DOHH2 (cell line): ENCODE results near the gene MAN1B1.

Source experiments
- H3F3A ChIP-seq: fragments of 200-600 bp; sonication (generic), shearing (Covaris generic); 2 replicates; pipeline ENCODE4 v1.6.0; 2016; ENCODE audit warnings: antibody characterized with exemption, mild to moderate bottlenecking; ENCODE audit not compliant: control insufficient read depth, insufficient read depth
- H3K27ac ChIP-seq: fragments of 200-600 bp; sonication (generic); 2 replicates; pipeline ENCODE4 v1.5.1; 2014; ENCODE audit warnings: low read depth, mild to moderate bottlenecking, low read length, moderate library complexity
- H3K27me3 ChIP-seq: fragments of 200-600 bp; sonication (generic); 2 replicates; pipeline ENCODE4 v1.6.1; 2014; ENCODE audit warnings: mild to moderate bottlenecking, low read length, mixed read lengths; ENCODE audit not compliant: control insufficient read depth
- H3K36me3 ChIP-seq: fragments of 200-600 bp; sonication (generic); 2 replicates; pipeline ENCODE4 v1.6.1; 2014; ENCODE audit warnings: mild to moderate bottlenecking, low read length, moderate library complexity, mixed read lengths; ENCODE audit not compliant: control insufficient read depth
- H3K4me1 ChIP-seq: fragments of 200-600 bp; sonication (generic); 2 replicates; pipeline ENCODE4 v1.6.1; 2014; ENCODE audit warnings: mild to moderate bottlenecking, low read length, mixed read lengths; ENCODE audit not compliant: control insufficient read depth
- H3K4me2 ChIP-seq: fragments of 200-600 bp; sonication (generic); 2 replicates; pipeline ENCODE4 v1.6.0; 2014; ENCODE audit warnings: mild to moderate bottlenecking, low read length, moderate library complexity
- H3K4me3 ChIP-seq: fragments of 200-600 bp; sonication (generic); 2 replicates; pipeline ENCODE4 v1.5.1; 2014; ENCODE audit warnings: mild to moderate bottlenecking, low read length, mixed read lengths
- H3K79me2 ChIP-seq: fragments of 200-600 bp; sonication (generic); 2 replicates; pipeline ENCODE4 v1.6.1; 2014; ENCODE audit warnings: mild to moderate bottlenecking, low read length, mixed read lengths; ENCODE audit not compliant: control insufficient read depth
- H3K9me2 ChIP-seq: fragments of 200-600 bp; sonication (generic); replicated peaks from 2 replicates; pipeline ENCODE4 v1.6.1; 2014; ENCODE audit warnings: mild to moderate bottlenecking, low read length, mixed read lengths; ENCODE audit not compliant: control insufficient read depth
- H3K9me3 ChIP-seq: fragments of 200-600 bp; sonication (generic); 2 replicates; pipeline ENCODE4 v1.6.1; 2014; ENCODE audit warnings: antibody characterized with exemption, low read length, mixed read lengths; ENCODE audit not compliant: control insufficient read depth, insufficient read depth
- H4K20me1 ChIP-seq: fragments of 200-600 bp; sonication (generic); 2 replicates; pipeline ENCODE4 v1.6.0; 2014; ENCODE audit warnings: low read depth, mild to moderate bottlenecking, antibody characterized with exemption, low read length, moderate library complexity; ENCODE audit not compliant: control insufficient read depth, insufficient read depth
- CTCF ChIP-seq: fragments of 200-600 bp; sonication (generic); IDR thresholded peaks from one replicate; pipeline ENCODE4 v1.5.1; 2014; ENCODE audit warnings: antibody characterized with exemption, mild to moderate bottlenecking, low read depth, low read length; ENCODE audit not compliant: poor library complexity, severe bottlenecking
- EZH2phosphoT487 ChIP-seq: fragments of 200-600 bp; sonication (generic); IDR thresholded peaks from 2 replicates; pipeline ENCODE4 v1.6.1; 2017; ENCODE audit warnings: borderline replicate concordance, mild to moderate bottlenecking, antibody characterized with exemption, low read length, moderate library complexity, mixed read lengths

Gene MAN1B1

DNA sequence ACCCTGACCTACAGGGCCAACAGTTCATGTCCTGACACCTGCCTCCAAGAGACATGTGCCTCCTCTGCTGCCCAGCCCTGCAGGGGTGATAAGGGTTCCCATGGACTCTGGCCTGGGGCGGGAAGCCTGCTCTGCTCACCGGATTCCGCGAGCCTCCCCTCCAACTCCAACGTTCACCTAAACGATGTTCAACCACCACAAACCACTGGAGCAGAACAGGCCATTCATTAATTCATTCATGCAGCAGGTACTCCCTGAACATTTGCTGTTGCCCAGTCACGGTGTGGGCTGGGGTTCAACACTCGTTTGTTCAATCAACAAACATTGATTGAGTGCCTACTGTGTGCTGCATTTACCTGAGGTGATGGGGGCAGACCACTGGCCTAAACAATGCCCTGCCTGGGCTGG is 12.8 kb upstream of the MAN1B1 start:
- no peak overlapping the region for H3K4me3 ChIP-seq
- H3K27ac ChIP-seq, result no peak overlapping the region
- H3K4me1 ChIP-seq, result peaks cover 40% of the 10 kb centered on the region
- no peaks in the 10 kb centered on the region for H3K9me2 ChIP-seq
- H3F3A ChIP-seq, result peaks cover 6% of the 10 kb centered on the region; the same call in 1 of the 2 replicates
- peaks cover 19% of the 10 kb centered on the region for H3K79me2 ChIP-seq
- H4K20me1 ChIP-seq, result peaks cover 9% of the 10 kb centered on the region; the same call in 1 of the 2 replicates
- H3K4me2 ChIP-seq, result no peak overlapping the region
- H3K27me3 ChIP-seq, result no peaks in the 10 kb centered on the region
- H3K36me3 ChIP-seq, result peaks cover 9% of the 10 kb centered on the region
- no peaks in the 10 kb centered on the region for H3K9me3 ChIP-seq
- no peak for TF ChIP-seq EZH2phosphoT487
- no peak for TF ChIP-seq CTCF

DNA sequence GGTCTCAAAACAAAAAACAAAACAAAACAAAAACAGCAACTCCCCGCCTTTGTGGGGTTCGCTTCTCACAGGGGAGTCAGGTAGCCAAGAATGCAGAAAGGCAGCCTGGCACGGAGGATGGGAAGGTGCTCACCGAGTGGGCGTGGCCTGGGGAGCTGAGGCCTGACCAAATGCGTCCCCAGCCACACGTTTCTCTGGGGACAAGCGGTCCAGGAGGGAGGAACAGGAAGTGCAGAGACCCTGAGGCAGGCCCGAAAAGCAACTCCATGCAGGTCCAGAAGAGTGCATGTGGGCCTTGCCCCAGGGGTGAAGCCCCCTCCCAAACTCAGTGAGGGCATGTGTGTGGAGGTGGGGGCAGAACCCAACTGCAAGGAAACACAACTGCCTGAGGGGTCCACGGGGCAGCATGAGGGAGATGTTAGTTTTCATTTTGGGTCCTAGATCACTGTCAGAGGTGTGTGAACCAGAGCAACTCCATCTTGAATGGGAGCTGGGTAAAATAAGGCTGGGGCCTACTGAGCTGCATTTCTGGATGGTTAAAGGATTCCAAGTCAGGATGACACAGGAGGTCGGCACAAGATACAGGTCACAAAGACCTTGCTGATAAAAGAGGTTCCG is 12.0 kb upstream of the MAN1B1 start:
- Histone ChIP-seq H3F3A (peaks cover 6% of the 10 kb centered on the region; the same call in 1 of the 2 replicates), H3K4me1 (peaks cover 36% of the 10 kb centered on the region), H3K9me2 (no peaks in the 10 kb centered on the region), H3K36me3 (peaks cover 17% of the 10 kb centered on the region), H3K27me3 (no peaks in the 10 kb centered on the region), H3K27ac (no peak overlapping the region), H4K20me1 (0 out of 2 replicates have a peak, but pooled peaks cover 10% of the 10 kb centered on the region), H3K79me2 (peaks cover 12% of the 10 kb centered on the region), H3K4me3 (no peak overlapping the region), H3K4me2 (peak overlapping the region; percentile 48), H3K9me3 (no peaks in the 10 kb centered on the region)
- TF ChIP-seq EZH2phosphoT487 (no peak), CTCF (no peak)

DNA sequence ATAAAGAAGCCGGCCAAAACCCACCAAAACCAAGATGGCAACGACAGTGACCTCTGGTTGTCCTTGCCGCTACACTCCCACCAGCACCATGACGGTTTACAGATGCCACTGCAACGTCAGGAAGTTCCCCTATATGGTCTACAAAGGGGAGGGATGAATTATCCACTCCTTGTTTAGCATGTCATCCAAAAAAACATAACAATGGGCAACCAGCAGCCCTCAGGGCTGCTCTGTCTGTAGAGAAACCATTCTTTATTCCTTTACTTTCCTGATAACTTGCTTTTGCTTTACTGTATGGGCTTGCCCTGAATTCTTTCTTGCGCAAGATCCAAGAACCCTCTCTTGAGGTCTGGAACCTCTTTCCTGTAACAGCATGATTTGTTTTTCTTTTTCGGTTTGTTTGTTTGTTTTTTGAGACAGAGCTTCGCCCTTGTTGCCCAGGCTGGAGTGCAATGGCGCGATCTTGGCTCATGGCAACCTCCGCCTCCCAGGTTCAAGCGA is 11.5 kb upstream of the MAN1B1 start:
- TF ChIP-seq CTCF (no peak), EZH2phosphoT487 (no peak)

More for the DNA sequence above, 11.5 kb upstream of the MAN1B1 start:
- Histone ChIP-seq H3K4me2 (peak overlapping the region; percentile 48), H3K4me1 (peaks cover 36% of the 10 kb centered on the region), H4K20me1 (0 out of 2 replicates have a peak, but pooled peaks cover 10% of the 10 kb centered on the region), H3K4me3 (no peak overlapping the region), H3K27ac (no peak overlapping the region), H3F3A (peaks cover 6% of the 10 kb centered on the region; the same call in 1 of the 2 replicates), H3K9me3 (no peaks in the 10 kb centered on the region), H3K36me3 (peaks cover 20% of the 10 kb centered on the region), H3K27me3 (no peaks in the 10 kb centered on the region), H3K9me2 (no peaks in the 10 kb centered on the region), H3K79me2 (peaks cover 7% of the 10 kb centered on the region)
